GM19372 (cell line): ENCODE measurements around the gene SQSTM1.

ENCODE experiments used
- ATAC-seq: cut with Tn5 transposase; IDR thresholded peaks from one replicate; pipeline ENCODE4 v1.9.1; 2021; ENCODE audit warnings: mild to moderate bottlenecking, low read depth, moderate library complexity; ENCODE audit not compliant: unreplicated experiment

SQSTM1 gene

DNA sequence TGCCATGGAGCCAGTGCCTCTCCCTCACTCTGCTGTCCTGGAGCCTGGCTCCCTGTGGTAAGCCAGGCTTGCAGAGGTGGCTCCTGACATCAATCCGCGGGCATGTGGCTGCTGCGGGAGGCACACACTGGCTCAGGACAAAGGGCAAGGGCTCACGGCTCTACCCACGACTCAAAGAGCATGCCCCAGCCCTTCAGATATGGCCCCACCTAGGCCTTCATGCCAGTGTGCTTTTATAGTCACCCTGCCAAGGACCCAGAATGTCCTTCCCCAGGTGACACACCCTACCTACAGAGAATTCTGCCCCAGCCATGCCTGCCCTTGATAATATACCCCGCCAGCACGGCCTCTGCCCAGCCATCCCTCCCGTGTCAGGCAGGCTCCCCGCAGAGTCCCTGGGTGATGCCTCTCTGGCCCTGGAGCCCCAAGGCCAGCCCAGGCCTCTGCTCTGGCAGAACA lies 15.6 kb upstream of the SQSTM1 start:
- no peak for ATAC-seq

DNA sequence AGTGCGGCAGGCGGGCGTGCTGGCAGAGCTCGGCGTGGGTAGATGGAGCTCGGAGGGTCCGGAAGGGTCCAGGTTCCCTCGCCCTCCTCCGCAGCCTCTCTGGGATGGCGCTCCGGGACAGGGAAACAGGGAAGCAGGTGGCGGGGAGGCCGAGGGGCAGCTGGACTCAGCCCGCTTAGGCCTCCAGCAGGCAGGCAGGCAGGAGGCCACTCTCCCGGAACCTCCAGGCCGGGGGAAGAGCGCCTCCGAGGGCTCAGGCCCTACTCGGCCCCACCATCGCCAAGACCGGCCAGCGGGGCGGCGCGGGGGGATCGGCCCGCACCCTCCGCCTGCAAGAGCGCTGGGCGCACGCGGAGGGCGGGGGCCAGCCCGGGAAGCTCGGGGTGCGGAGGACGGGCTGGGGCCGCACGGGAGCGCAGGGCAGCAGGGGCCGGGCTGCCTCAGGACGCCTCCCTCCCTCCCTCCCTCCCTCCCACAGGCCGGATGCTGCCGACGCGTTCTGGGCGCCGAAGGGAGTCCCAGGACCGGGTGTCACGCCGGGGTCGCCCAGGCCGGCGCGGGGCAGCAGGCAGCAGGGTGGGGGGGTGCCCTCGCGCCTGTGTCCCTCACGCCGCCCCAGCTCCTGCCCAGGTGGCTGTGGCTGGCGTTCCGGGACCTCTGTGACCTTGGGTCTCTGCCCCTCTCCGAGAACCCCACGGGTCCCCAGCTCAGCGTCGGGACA lies 15.0 kb upstream of the SQSTM1 start:
- peak; percentile 24 for ATAC-seq

DNA sequence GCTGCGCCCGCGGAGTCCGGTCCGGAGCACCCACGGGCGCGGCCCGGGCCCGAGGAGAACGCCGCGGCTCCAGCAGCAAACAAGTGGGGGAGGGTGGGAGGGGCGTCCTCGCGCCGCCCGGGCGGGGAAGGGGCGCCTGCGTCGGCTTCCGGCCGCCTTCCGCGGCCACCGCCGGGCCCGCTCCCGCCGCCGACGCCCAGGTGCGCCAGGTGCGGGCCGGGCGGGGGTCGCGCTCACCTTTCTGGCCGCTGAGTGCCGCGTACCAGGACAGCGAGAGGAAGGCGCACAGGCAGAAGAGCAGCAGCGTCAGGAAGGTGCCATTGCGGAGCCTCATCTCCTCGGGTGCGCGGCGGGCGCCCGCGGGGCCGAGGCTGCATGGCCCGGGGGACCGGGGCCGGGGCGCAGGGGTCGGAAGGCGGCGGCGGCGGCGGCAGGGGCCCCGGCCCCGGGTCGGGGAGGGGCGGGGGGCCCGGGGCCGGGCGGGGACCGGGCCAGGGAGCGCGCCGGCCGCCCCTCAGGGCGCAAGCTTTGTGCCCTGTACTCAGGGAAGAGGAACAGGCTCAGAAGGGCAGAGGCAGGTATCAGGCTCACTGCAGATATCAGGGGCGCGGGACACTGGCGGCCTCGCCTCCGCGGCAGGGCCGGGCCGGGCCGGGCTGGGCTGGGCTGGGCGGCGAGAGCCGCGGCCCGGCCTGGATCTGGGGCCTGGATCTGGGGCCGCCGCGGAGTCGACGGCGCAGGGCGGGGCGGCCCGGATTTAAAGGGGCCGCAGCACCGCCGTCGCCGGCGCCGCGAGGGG lies 14.3 kb upstream of the SQSTM1 start, which contains the start of gene MGAT4B:
TSS of gene MGAT4B (minus strand) at position 617 of the 799 bp plus-strand sequence. CDS start at position 334, 283 bp downstream.
- ATAC-seq, result peak; percentile 62

DNA sequence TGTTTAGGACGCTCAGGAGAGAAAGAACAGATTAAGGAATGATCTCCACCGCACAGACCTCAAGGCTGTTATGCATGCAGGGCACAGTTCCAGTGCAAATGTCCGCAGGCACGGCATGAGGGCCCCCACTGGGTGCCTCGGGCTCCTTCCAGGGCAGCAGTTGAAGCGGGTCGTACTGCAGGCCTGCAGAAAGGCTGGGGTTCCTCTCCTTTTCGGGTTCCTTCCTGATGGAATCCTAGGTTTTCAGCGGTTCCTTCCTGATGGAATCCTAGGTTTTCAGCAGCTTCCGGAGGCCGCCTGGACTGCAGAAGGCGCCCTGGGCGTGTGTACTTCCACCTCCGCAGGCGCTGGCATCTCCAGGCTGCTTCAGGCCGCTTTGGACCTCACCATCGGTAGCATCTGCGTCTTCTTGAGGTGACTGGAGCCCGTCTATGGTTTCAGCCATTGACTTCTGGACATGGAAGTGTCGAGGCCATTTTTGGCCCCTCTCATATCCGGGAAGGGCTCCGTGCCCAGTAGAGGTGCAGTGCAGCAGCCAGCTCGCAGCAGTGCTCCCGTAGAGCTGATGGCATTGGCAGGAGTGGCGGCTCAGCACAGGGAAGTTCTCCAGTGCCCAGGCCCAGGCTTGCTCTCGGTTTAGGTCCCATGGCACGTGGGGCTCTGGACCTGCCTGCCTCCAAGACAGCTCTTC lies 8.4 kb upstream of the SQSTM1 start:
- no peak for ATAC-seq

DNA sequence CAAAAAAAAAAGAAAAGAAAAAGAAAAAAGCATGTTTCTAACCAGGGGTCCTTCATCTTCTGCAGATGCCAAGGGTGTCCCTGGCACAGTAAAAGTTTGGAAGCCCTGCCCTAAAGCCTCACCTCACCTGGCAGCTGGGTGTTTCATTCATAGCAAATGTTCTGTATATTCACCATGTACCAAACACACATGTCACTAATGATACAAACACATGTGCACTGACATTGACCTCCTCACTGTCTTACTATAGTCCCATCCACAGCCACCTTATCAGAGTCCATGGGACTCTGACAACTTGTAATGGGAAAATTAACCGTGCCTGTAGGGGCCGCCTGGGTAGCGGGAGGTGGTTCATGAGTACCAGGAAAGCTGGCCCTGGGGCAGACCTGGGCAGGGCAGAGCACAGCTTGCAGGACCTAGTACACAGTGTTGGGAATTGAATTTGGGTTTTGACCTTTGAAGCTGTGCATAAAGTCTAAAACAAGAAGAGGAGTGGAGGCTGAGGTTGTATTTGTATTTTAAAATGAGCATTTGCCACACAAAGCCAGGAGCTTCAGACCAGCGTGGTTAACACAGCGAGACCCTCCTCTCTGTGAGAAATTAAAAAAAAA lies 7.6 kb upstream of the SQSTM1 start:
- no peak for ATAC-seq

DNA sequence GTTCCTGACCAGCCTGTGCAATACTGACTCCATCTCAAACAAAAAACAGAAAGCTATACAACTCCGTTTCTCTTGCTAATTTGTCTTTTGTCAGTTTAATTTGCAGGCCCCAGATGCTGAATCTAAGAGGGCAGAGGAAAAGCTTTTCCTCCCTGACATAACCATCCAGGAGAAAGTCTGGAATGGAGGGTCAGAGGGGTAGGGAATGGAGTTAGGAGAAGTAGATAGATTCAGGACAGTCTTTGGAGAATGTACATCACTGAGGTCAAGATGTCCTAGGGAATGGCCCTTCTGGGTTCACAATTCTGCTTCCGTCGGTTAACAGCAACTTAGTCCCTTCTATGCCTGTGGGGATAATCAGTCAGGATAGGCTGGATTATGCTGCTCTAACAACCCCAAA lies 6.6 kb upstream of the SQSTM1 start:
- ATAC-seq, result no peak

DNA sequence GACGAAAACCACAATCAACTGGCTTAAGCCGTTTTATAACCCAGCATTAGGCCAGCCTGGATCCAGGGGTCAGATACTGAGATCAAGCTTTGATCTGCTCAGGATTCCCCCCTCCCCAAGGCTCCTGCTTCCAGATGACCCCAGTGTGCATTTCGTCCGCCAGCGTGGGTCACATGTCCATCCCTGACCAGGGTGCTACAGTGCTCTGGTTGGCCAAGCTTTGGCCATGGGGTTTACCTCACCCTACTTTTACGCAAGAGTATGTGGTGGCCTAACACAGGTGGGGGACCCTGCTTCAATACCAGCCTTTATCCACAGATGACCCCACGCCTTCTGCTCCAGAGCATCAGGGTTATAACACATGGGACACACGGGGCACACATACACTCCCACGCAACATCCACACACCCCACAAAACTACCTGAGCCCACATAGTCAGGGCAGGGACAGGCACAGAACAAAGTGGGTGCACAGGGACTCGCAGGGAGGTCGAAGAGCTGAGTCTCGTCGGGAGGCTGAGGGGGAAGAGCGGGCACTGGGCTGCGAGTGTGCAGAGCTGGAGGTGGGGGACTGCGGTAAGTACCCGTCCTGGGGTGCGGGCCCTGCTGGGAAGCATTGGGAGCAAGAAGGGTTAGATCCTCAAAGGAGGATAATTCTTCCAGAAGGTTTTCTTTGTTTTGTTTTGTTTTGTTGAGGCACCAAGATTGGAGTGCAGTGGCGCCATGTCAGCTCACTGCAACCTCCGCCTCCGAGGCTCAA lies 5.0 kb upstream of the SQSTM1 start:
- ATAC-seq, result no peak

DNA sequence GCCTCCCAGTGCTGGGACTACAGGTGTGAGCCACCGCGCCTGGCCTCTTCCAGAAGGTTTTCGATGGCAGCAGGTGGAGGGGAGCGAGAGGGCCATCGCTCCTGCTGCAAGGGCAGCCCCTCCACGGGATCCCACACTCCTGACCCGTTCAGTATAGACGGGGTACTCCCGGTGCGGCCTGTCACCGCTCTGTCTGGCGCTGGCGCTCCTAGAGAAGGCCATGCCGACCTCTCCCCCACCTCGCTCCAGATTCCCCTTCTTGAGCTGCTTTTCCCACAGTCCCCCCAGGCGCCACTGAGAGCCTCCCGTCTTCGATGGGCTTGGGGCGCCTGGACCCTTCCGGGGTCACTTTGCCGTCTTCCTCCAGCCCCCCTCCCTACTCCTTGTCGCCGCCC lies 4.3 kb upstream of the SQSTM1 start:
- ATAC-seq, result no peak

DNA sequence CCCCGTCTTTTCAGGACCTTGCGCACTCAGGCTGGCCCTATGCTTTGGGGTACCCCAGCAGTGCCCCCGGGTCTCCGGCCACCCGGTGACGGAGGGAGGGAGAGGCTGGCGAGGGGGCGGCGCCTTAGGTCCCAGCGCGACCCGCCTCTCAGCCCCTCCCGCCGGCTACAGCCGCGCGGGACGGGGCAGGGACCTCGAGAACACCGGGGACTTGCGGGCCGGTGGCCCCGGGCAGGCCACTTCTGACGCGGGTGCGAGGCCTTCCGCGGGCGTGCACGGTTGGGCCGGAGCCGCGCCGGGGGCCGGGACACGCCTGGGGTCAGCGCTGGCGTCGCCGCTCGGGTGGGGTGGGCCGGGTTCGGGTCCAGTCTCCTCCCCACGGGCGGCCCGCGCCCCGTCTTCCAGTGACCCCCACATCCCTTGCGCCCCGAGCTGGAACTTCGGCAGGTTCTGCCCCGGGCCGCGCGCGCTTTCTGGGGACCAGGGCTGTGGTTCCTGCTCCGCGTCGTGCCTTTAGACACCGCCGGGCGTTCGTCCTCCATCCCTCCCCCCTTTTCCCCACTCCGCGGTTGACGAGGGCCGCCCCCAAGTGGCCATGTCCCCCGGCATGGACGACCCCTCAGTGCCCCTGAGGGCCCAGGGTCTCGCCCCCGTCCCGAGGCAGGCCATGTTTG lies 3.8 kb upstream of the SQSTM1 start:
- no peak for ATAC-seq

DNA sequence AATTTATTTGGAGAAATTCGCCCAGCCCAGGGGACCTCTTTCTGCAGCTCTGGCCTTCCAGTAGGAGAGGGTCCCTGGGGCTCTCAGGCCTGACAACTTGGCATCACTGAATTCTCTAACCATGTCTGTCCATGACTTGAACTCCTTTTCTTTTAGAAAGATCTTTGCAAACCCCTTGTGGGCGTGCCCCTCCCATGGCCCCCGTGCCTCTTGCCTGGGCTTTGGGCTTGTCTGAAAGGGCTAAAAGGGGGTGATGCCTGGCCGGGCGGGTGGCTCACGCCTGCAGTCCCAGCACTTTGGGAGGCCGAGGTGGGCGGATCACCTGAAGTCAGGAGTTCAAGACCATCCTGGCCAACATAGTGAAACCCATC lies 3.2 kb upstream of the SQSTM1 start:
- no peak for ATAC-seq

DNA sequence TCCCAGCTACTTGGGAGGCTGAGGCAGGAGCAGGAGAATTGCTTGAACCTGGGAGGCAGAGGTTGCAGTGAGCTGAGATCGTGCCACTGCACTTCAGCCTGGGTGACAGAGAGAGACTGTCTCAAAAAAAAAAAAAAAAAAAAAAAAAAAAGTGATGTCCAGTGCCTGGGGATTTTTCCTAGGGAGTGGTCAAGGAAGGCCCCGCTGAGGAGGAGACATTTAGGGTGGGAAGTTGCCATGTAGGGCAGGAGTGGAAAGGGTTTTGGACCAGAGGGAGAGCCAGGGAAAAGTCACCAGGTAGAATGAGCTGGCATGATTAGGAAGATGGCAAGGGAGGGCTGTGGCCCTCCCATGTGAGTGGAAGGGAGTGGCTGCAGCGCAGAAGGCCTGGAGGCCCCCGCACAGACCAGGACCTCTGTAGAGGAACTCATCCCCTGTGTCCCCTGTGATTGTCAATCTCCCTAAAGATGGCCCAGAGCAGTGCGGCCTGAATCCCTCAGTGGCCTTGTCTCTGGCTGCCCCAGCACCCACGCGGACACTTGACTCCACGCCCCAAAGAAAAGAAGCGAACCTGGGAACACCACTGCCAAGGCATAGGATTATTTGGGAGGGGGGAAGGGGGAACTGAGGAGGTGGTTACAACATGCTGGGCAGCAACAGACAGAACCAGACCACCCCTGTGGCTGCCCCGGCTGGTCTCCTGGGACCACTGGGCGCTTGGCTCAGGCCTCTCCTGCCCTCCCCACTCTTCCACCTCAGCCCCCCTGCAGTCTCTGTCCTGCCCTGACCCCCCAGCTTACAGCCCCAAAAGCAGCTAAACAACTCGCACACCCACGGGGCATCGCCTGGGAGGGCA lies 2.6 kb upstream of the SQSTM1 start:
- no peak for ATAC-seq

DNA sequence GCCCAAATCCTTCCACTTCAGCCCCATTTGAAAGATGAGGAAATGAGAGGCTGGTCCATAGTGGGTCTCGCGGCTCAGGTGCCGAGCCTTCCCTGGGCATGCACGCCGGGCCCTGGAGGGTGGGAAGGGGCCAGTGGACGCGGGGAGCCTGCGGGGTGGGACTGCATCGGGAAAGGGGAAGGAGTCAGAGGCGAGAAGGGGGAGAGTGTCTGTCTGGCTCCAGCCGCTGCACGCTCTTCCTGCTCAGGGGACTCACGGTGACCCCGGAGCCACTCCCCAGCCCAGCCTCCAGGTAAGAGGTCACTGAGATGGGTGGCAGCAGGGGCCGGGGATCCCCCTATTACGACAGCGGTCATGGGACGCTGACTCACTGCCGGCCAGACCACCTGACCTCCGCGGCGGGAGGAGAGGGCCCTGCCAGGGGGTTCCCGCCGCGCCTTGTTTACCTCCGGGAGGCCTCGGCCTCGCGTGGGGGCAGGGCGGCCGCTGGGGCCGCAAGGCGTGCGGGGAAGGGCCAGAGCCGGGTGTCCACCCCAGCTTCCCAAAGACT lies 1.9 kb upstream of the SQSTM1 start:
- ATAC-seq, result peak; percentile 54

DNA sequence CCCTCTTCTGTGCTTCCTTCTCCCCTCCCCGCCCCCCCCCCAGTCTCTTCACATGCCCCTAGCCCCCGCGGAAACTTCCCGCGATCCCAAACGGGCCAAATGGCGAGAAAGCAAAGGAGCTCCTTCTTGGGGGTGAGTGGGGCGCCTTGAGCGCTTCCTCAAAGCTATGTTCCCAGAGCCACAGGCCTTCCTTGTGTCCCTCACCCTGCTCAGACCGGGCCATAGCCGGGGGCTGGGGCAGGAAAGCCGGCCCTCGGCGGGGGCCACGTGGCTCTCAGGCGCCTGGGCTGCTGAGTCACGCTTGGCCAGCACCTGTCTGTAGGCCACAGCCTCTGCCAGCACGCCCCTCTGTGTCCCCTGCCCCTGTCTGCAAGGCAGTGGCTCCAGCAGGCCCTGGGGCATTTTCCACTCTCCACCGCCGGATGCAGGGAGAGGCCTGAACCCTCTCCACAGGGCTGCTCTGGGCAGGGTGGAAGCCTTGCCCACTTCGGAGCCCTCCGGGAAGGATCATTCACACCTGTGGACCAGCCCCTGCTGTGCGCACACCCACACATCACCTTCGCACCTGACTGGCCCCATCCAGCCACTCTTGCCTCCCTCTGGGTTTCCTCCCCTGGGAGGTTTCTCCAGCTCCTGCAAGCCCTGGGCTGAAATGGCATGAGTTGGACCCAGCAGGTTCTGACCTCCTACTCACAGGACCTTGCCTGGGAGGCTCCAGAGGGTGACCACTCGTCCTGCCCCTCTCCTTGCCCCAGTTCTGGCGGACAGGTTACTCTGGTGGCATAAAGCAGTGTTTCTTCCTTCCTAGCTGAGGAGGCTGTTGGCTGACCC lies 1.2 kb upstream of the SQSTM1 start:
- ATAC-seq, result no peak

DNA sequence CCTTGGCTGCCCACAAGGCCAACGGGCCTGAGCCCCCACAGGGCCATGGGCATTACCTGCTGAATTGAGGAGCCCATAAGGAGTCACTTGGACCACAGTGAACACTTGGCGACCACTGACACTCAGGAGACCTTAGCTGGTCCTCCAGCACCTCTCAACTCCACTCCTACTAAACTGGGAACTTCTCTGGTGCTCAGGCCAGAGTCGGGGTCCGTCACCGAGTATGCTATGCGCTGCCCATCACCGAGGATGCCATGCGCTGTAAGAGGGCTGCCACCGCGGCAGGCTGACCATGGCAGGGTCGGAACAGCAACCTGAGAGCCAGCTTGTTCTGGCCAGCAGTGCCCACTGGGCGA lies 600 bp upstream of the SQSTM1 start:
- ATAC-seq, result no peak

DNA sequence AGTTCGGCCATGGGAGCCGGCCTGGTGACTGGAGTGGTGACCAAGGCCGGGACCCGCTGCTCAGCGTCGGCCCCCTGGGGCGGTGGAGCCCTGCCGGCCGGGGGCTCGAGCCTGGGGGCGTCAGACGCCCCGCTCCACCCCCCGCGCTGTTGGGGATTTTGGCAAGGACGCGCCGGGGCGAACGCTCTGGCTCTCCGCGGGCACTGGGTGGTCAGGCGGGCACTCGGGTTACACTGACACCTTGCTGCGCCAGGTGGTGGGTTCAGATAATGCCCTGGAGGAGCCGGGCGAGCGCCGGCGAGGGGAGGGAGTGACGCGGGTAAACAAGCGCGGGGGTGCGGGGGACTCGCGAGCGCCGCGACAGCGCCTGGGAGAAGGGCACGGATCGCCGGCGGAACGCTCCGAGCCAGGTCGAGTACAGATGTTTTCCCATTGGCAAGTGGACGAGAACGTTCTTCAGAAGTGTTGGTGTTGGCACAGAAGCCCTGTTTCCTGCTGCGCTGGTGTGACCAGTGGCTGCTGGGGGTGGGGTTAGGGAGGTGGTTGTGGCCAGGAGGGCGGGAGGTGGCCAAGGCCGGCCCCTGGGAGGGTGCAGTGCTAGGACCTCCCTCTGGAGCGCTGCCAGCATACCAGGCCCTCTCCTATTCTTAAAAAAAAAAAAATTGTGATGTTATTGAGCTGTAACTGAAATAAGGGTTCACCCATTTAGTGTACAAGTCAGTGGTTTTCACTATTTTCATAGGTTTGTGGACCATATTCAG lies 773 bp downstream of the SQSTM1 start:
- peak; percentile 40 for ATAC-seq

DNA sequence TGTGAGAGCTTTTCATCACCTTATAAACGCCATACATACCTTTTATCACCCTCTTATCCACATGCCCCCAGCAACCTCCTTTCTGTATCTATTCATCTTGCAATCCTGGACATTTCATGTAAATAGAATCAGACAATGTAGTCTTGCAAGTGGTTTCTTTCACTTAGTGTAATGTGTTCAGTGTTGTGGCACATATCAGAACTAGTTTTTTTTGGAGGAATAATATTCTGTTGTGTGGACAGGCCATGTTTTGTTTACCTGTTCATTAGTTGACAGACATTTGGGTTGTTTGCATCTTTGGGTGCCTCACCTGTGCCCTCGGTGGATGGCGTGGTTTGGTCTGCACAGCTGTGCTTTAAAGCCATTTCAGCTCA lies 1.3 kb downstream of the SQSTM1 start:
- no peak for ATAC-seq

DNA sequence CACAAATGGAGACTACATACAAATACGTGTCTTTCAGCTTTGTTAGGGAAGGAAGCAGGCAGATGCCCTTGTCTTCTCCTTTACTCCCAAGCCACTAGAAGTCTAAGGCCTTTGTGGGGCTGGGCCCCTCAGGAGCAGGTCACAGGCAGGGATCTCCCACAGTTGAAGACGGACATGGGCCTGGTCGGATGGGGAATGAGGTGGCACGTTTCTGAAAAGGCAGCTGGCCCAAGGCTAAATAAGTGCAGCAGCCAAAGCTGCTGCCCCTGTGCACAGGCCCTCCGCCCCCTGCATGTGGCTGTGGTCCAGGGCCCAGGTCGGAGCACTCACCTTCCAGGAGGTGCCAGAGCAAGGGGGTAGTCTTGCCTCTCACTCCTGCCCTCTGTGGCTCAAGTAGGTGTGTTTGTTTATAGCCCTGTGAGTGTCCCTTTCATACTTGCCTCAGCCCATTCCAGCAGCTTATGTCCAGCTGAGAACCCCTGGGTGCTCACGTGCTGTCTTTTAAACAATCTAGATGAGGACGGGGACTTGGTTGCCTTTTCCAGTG lies 1.8 kb downstream of the SQSTM1 start:
- no peak for ATAC-seq
